NCI-H146 treated with DMSO at 0.1 percent for 48 hours (cell line): ENCODE results near the gene LOC128125822.
A peak's percentile ranks its signal among the peaks of the same experiment; 100 is the strongest.
"Not testable (repeated sequence)": the region's sequence is repeated elsewhere in the genome, so short reads cannot be mapped to it uniquely, and the experiment has no call there.

ENCODE experiments used
- DNase-seq: peaks from one replicate; lab custom pipeline; 2025; ENCODE audit not compliant: unreplicated experiment; lab: John Stamatoyannopoulos, UW

LOC128125822 gene

DNA sequence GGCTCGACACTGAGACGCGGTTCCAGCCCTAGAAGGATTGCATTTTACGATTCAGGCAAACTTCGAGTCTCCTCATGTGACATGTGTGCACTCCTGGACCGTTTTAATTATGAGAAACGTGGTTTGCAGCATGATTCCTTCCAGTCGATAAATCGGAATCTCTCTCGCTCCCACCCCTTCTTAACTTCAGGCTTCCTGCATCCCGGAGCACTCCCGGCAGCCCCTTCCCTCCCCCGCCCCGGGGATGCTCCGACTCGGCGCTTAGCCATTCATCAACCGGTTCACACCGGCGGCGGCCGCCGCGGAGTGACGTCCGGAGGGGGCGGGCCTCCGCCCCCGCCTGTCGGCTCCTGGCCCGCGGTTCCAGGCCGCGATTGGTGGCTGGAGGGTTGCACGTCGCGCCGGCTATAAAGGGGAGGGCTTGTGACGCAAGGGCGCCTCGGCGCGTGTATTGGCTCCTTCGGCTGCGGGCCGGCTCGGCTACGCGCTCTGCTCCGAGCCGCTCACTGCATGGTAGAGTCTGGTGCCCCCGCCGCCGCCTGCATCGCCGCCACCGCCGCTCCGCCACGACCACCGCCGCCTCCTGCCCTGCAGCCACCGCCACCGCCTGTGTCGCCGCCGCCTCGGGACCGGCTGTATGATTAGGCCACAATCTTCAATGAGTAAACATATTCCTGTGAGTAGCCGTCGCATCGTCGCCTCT is at the start of gene LOC128125822, which contains the start of gene PTP4A1:
LOC128125822 (plus strand) TSS at position 437 of the 703 bp plus-strand sequence.
PTP4A1 (plus strand) TSS at position 437 of the 703 bp plus-strand sequence. CDS start 4,401 bp downstream, outside the sequence.
- DNase-seq: peak; percentile 91

DNA sequence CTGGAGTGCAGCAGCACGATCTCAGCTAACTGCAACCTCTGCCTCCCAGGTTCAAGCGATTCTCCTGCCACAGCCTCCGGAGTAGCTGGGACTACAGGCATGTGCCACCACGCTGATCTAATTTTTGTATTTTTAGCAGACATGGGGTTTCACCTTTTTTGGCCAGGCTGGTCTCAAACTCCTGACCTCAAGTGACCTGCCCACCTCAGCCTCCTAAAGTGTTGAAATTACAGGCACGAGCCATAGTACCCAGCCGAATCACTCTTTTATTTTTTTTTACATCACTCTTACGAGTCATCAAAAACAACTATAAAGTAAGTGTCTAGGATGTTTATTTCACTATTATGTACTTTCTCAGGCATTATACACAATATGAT is 49.4 kb upstream of the LOC128125822 start:
- DNase-seq: not testable (repeated sequence)

GRCh38 chr6:63523630-63524029 is 48.6 kb upstream of the LOC128125822 start:
- no peak for DNase-seq

DNA sequence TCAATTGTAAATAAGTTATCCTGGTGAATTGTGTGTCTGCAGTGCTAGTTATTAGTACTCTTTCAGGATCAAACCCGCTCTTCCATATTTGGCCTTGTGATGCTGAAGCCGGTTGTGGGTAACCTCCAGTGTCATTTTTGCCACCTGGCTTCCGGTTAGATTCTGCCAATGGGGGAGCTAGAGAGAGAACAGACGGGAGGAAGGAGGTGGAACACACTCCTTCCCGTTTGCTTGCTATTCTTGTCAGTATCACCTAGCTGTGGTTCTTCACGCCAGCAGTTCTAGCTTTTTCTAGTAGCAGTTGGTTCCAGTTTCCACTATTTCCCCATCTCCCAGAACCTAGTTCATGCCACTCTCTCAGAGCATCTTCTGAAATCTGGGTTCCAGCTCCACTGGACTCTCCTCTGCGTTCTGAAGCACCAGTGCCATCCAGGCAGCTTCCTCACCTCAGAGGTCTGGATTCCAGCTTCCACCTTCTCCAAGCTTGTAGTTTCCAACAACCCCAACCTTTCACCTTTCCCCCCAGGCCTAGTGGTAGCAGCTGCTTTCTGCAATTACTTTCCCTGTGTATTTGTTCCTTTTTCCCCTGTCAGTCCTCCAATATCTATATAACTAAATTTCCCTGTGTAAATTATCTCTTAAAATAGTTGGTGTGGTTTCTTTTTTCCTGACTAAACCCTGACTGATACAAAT is 46.9 kb upstream of the LOC128125822 start:
- DNase-seq: no peak

- DNase-seq: no peak
These were observed 45.3 kb upstream of the LOC128125822 start for GRCh38 chr6:63526931-63527330.

GRCh38 chr6:63527658-63528514 is 44.4 kb upstream of the LOC128125822 start:
- DNase-seq: no peak

DNA sequence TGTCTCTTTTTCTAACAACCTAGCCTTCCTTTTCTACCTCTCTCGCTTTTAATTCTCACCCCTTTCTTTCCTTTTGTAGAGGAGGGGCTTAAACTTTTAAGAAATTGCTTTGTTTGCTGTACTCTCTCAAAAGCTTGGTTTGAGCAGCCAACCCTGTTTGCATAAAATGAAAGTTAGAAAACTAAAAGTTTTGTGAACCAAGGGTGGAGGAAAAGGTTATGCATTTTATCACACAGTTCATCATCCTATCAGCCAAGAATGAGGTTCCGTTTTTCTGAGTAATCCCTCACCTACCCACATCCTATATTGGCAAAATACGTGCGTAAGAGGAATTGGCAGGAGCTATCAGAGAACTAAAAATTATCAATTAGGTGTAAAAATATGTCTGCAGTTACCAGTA is 42.8 kb upstream of the LOC128125822 start:
- no peak for DNase-seq

DNA sequence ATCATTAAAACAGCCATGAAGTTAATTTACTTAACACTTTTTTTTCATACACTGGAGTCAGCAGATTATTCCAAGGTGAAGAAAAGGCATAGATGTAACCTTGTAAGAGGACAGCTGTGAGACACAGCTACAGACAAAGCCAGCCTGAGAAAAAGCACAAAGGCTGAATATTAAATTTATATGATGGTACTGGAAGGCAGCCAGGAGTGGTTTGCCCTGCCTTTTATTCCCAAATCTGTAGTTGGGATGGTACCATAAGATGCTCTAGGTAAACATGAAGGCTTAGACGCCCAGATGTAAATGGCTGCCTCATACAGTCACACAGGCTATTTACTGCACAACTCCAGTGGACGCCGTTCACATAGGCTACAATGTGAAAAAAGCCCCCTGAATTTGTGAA is 42.1 kb upstream of the LOC128125822 start:
- DNase-seq: no peak

DNA sequence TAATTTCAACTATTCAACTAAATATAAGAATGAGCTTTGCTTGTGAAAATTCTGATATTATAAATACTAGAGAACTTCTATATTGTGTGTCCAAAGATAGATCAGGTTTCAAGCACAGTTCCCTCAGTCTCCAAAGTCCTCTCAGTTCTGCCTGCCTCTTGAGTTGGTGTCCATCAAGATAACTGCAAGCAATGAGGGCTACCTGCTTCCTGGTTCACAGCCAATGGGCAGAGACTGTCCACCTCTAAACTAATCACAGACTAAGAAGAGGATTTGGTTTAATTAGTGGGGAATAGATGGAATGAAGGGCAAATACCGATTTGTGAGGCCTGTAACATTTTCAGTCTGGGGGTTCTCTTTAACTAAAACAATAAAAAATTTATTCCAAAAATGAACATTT is 41.3 kb upstream of the LOC128125822 start:
- DNase-seq: no peak

DNA sequence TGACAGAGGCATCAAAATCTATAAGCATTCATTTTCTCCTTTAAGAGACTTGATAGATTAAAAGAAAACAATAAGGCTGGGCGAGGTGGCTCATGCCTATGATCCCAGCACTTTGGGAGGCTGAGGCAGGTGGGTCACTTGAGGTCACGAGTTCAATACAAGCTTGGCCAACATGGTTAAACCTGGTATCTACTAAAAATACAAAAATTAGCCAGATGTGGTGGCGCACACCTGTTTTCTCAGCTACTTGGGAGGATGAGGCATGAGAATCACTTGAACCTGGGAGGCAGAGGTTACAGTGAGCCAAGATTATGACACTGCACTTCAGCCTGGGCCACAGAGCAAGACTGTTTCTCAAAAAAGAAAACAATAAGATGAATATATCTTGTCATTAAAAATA is 39.3 kb upstream of the LOC128125822 start:
- no peak for DNase-seq

GRCh38 chr6:63533952-63534351 is 38.3 kb upstream of the LOC128125822 start:
- no peak for DNase-seq

GRCh38 chr6:63537201-63537958 is 34.9 kb upstream of the LOC128125822 start:
- DNase-seq: no peak

DNA sequence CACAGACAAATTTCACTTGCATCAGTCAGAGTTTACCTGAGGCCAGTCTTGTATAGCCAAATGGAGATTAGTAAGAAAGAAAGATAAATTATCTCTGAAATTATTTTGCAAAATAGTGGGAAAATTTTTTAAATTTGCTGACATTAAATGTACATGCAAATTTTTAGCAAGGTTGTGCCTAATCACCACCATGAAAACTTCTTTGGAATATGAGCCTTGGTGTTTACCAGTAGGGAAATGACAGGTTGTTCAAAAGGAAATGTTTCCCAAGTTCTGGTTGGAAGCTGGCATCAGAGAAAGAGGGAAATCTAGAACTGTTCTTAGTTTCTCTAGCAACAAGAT is 34.4 kb upstream of the LOC128125822 start:
- DNase-seq: no peak

- DNase-seq: no peak
These were observed 33.7 kb upstream of the LOC128125822 start for GRCh38 chr6:63538550-63538949.

GRCh38 chr6:63543001-63543400 is 29.3 kb upstream of the LOC128125822 start:
- DNase-seq: no peak

DNA sequence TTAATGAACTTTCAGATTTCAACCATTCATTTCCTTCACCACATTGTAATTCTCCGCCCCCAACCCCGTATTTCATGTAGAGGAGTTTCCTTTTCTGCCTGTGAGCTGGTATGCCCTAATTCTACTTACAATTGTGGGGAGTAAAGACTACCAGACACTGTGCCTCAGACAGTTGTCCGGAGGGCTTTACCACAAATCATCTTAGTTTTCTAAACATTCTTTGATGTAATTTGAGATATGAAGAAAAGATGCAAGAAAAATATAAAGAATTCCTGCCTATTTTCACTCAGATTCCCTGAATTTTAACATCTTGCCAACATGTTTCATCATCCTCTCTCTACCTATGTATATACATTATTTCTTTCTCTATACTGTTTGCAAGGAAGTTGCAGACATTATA is 28.3 kb upstream of the LOC128125822 start:
- no peak for DNase-seq

- no peak for DNase-seq
These were observed 26.0 kb upstream of the LOC128125822 start for GRCh38 chr6:63546236-63546635.

- no peak for DNase-seq
These were observed 25.6 kb upstream of the LOC128125822 start for GRCh38 chr6:63546697-63547096.

GRCh38 chr6:63549076-63549475 is 23.2 kb upstream of the LOC128125822 start:
- DNase-seq: no peak

- no peak for DNase-seq
These were observed 19.1 kb upstream of the LOC128125822 start for GRCh38 chr6:63553208-63553607.

- no peak for DNase-seq
These were observed 18.4 kb upstream of the LOC128125822 start for GRCh38 chr6:63553900-63554299.
